ENCODE results near the gene UVSSA. TPM values are rescaled to one million over a fixed set of nuclear protein-coding genes. Genes with fewer than 3 reads are reported as not detected.
A peak's percentile ranks its signal among the peaks of the same experiment; 100 is the strongest.

The UVSSA gene
- total RNA-seq, 4 donors from 2014 or later, result 8.5 to 13.2 (median 12.3) TPM

GRCh38 chr4:1349359-1350168 is 2.6 kb downstream of the UVSSA start:
- no peaks in the 10 kb centered on the region for H3K27me3 ChIP-seq
- intact Hi-C loops (cut with DNase I; ENCODE audit: low total_unique reads), result loop anchor here (5.0 to 10.0 kb wide), 5 partner anchors 177 to 523 kb away; partner anchors contain the start of genes FGFRL1, LETM1, NSD2 and SPON2
- in situ Hi-C loops (cut with MboI; ENCODE audit: low sequenced_read_pairs in 4 of 4), result loop anchor here (5.0 to 25.0 kb wide), 6 partner anchors 95 to 288 kb away; no protein-coding TSS in a partner anchor
- ATAC-seq, result no peak
- no peak overlapping the region for H3K27ac ChIP-seq
- H3K4me3 ChIP-seq, result no peak overlapping the region
- H3K4me1 ChIP-seq, result peaks cover 20 to 31% of the 10 kb centered on the region in 2 donors
- no peak for TF ChIP-seq CTCF (IDR thresholded peaks at IDR 0.05 in 4 of 5, conservative IDR thresholded peaks at IDR 0.05 in 1 of 5)
- no peak for TF ChIP-seq POLR2A (IDR thresholded peaks at IDR 0.05)
- no peaks in the 10 kb centered on the region for H3K9me3 ChIP-seq
- DNase-seq, result no peak
- peaks cover 0 to 21% of the 10 kb centered on the region in 2 donors for H3K36me3 ChIP-seq

- in situ Hi-C loops (cut with MboI; ENCODE audit: low sequenced_read_pairs in 4 of 4), result loop anchor here (5.0 to 25.0 kb wide), 4 partner anchors 213 to 287 kb away; no protein-coding TSS in a partner anchor
- H3K4me1 ChIP-seq, result peaks cover 20 to 31% of the 10 kb centered on the region in 2 donors
- intact Hi-C loops (cut with DNase I; ENCODE audit: low total_unique reads), result no loop called here
These were observed 3.1 kb downstream of the UVSSA start for GRCh38 chr4:1350169-1350520.

GRCh38 chr4:1351854-1352566 is 5.0 kb downstream of the UVSSA start:
- in situ Hi-C loops (cut with MboI; ENCODE audit: low sequenced_read_pairs in 4 of 4), result loop anchor here (5.0 to 25.0 kb wide), 4 partner anchors 215 to 285 kb away; no protein-coding TSS in a partner anchor
- peak; percentile 58 to 71 for DNase-seq
- H3K36me3 ChIP-seq, result peaks cover 0 to 33% of the 10 kb centered on the region in 2 donors
- H3K4me1 ChIP-seq, result peaks cover 16 to 25% of the 10 kb centered on the region in 2 donors
- H3K9me3 ChIP-seq, result no peaks in the 10 kb centered on the region
- ATAC-seq, result peak; percentile 25 to 42
- no peak overlapping the region for H3K4me3 ChIP-seq
- peak overlapping the region in 1 of 4 donors; percentile 30 for H3K27ac ChIP-seq
- intact Hi-C loops (cut with DNase I; ENCODE audit: low total_unique reads), result loop anchor here (1.0 kb wide), 1 partner anchor 222 kb away; no protein-coding TSS in a partner anchor
- no peaks in the 10 kb centered on the region for H3K27me3 ChIP-seq
- TF ChIP-seq CTCF (IDR thresholded peaks at IDR 0.05 in 4 of 5, conservative IDR thresholded peaks at IDR 0.05 in 1 of 5) (peak; percentile 62 to 97 (median 90)), POLR2A (IDR thresholded peaks at IDR 0.05) (no peak)

More at GRCh38 chr4:1350169-1350520, 3.1 kb downstream of the UVSSA start:
- ATAC-seq (no peak), DNase-seq (no peak)
- Histone ChIP-seq H3K9me3 (no peaks in the 10 kb centered on the region), H3K27ac (no peak overlapping the region), H3K27me3 (no peaks in the 10 kb centered on the region), H3K4me3 (no peak overlapping the region), H3K36me3 (peaks cover 0 to 25% of the 10 kb centered on the region in 2 donors)
- no peak for TF ChIP-seq CTCF (IDR thresholded peaks at IDR 0.05 in 4 of 5, conservative IDR thresholded peaks at IDR 0.05 in 1 of 5)
- TF ChIP-seq POLR2A (IDR thresholded peaks at IDR 0.05), result no peak

GRCh38 chr4:1352567-1352900 is 5.5 kb downstream of the UVSSA start:
- Histone ChIP-seq H3K27ac (no peak overlapping the region), H3K36me3 (peaks cover 0 to 33% of the 10 kb centered on the region in 2 donors), H3K4me3 (no peak overlapping the region), H3K4me1 (peaks cover 16 to 24% of the 10 kb centered on the region in 2 donors), H3K9me3 (no peaks in the 10 kb centered on the region), H3K27me3 (no peaks in the 10 kb centered on the region)
- ATAC-seq (no peak), DNase-seq (no peak)
- in situ Hi-C loops (cut with MboI; ENCODE audit: low sequenced_read_pairs in 4 of 4) (loop anchor here (5.0 to 25.0 kb wide), 4 partner anchors 215 to 285 kb away; no protein-coding TSS in a partner anchor), intact Hi-C loops (cut with DNase I; ENCODE audit: low total_unique reads) (loop anchor here (1.0 kb wide), 1 partner anchor 222 kb away; no protein-coding TSS in a partner anchor)
- TF ChIP-seq CTCF (IDR thresholded peaks at IDR 0.05 in 4 of 5, conservative IDR thresholded peaks at IDR 0.05 in 1 of 5) (no peak), POLR2A (IDR thresholded peaks at IDR 0.05) (no peak)

All from gastrocnemius medialis (tissue), 4 donors.